OCI-LY3 (cell line): ENCODE measurements around the gene TK2.

Experiments
- H2AFZ ChIP-seq: fragments of 200-600, 300-600 bp; shearing (Covaris generic); 2 replicates; pipeline ENCODE4 v1.6.0; 2014; ENCODE audit warnings: antibody characterized with exemption, low read depth, low read length
- H3K27ac ChIP-seq: fragments of 200-600, 300-600 bp; sonication (generic); 2 replicates; pipeline ENCODE4 v1.5.1; 2014; ENCODE audit warnings: mild to moderate bottlenecking, low read length, moderate library complexity, mixed read lengths
- H3K27me3 ChIP-seq: fragments of 200-600, 300-600 bp; sonication (generic); 2 replicates; pipeline ENCODE4 v1.6.1; 2014; ENCODE audit warnings: low read depth, low read length, mixed read lengths
- H3K36me3 ChIP-seq: fragments of 200-600, 300-600 bp; sonication (generic); replicated peaks from 2 replicates; pipeline ENCODE3; 2014; ENCODE audit warnings: low read depth, low read length, mixed read lengths
- H3K4me1 ChIP-seq: fragments of 300-600, 200-600 bp; sonication (generic); 2 replicates; pipeline ENCODE4 v1.6.1; 2014; ENCODE audit warnings: low read length, mixed read lengths
- H3K4me2 ChIP-seq: fragments of 200-600, 300-600 bp; sonication (generic); 2 replicates; pipeline ENCODE4 v1.6.1; 2014; ENCODE audit warnings: low read length, mixed read lengths
- H3K4me3 ChIP-seq: fragments of 300-600, 200-600 bp; sonication (generic); 2 replicates; pipeline ENCODE4 v1.5.1; 2014; ENCODE audit warnings: antibody characterized with exemption, mild to moderate bottlenecking, low read length, moderate library complexity
- H3K79me2 ChIP-seq: fragments of 300-600, 200-600 bp; shearing (Covaris generic); 2 replicates; pipeline ENCODE4 v1.6.1; 2014; ENCODE audit warnings: mild to moderate bottlenecking, low read length, mixed read lengths
- H3K9ac ChIP-seq: fragments of 300-600, 200-600 bp; shearing (Covaris generic); 2 replicates; pipeline ENCODE4 v1.6.0; 2014; ENCODE audit warnings: mild to moderate bottlenecking, low read length, moderate library complexity
- H3K9me3 ChIP-seq: fragments of 200-600, 300-600 bp; shearing (Covaris generic); 2 replicates; pipeline ENCODE4 v1.6.1; 2014; ENCODE audit warnings: low read length, mixed read lengths; ENCODE audit not compliant: insufficient read depth
- H4K20me1 ChIP-seq: fragments of 200-600, 300-600 bp; sonication (generic); 2 replicates; pipeline ENCODE4 v1.6.1; 2016; ENCODE audit warnings: low read length, mixed read lengths; ENCODE audit not compliant: insufficient read depth
- EZH2phosphoT487 ChIP-seq: fragments of 200-600 bp; shearing (Covaris generic); IDR thresholded peaks from 2 replicates; pipeline ENCODE4 v1.6.1; 2018; ENCODE audit warnings: antibody characterized with exemption, mixed run types, low read depth
- TF ChIP-seq, protein P1 (sequence below): fragments of 200-600, 300-600 bp; sonication (generic); IDR thresholded peaks from 2 replicates; pipeline ENCODE4 v1.5.1; 2014; ENCODE audit warnings: antibody characterized with exemption, low read length, low read depth

TK2 gene

DNA sequence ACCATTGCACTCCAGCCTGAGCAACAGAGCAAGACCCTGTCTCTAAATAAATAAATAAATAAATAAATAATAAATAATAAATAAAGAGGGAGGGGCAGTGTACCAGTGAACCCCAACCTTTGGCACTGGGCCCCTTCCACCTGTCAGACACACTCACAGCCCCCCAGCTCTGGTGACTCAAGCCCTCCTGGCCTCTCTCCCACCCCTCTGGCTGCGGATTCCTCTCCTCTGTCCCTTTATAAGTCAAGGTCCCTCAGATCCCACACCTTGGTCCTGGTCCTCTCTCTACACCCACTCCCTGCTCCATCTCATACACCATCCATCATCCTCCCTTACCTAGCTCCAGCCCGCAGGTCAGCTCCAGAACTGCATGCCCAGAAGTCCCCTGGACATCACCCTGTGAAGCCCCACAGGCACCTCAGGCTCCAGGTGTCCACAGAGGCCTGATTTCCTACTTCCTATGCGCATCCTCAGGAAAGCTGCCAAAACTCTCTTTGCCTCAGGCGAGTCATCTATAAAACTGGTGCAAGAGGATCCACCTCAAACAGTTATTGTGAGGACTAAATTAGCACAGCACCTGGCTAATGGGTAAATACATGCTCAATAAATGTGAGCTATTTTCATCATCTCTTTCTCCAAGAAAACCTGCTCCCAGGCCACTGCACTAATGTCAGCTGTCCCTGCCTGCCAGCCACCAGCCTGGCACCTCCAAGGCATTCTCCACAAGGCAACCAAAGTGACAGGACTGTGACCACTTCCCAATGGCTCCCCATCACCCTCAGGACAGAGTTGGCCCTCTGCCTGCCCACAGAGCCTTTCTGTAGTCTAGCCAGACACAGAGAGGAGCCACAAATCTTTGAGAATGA, 76.0 kb downstream of the TK2 start:
- Histone ChIP-seq H3K4me1 (peaks cover 46% of the 10 kb centered on the region), H3K36me3 (no peaks in the 10 kb centered on the region), H3K9ac (no peak overlapping the region), H3K27ac (no peak overlapping the region), H3K27me3 (no peaks in the 10 kb centered on the region), H3K4me3 (no peak overlapping the region), H3K9me3 (no peaks in the 10 kb centered on the region), H2AFZ (no peak overlapping the region), H4K20me1 (no peaks in the 10 kb centered on the region), H3K4me2 (peak overlapping the region; percentile 29), H3K79me2 (no peaks in the 10 kb centered on the region)
- TF ChIP-seq, protein P1, sequence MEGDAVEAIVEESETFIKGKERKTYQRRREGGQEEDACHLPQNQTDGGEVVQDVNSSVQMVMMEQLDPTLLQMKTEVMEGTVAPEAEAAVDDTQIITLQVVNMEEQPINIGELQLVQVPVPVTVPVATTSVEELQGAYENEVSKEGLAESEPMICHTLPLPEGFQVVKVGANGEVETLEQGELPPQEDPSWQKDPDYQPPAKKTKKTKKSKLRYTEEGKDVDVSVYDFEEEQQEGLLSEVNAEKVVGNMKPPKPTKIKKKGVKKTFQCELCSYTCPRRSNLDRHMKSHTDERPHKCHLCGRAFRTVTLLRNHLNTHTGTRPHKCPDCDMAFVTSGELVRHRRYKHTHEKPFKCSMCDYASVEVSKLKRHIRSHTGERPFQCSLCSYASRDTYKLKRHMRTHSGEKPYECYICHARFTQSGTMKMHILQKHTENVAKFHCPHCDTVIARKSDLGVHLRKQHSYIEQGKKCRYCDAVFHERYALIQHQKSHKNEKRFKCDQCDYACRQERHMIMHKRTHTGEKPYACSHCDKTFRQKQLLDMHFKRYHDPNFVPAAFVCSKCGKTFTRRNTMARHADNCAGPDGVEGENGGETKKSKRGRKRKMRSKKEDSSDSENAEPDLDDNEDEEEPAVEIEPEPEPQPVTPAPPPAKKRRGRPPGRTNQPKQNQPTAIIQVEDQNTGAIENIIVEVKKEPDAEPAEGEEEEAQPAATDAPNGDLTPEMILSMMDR = no peak
- TF ChIP-seq EZH2phosphoT487 = no peak

DNA sequence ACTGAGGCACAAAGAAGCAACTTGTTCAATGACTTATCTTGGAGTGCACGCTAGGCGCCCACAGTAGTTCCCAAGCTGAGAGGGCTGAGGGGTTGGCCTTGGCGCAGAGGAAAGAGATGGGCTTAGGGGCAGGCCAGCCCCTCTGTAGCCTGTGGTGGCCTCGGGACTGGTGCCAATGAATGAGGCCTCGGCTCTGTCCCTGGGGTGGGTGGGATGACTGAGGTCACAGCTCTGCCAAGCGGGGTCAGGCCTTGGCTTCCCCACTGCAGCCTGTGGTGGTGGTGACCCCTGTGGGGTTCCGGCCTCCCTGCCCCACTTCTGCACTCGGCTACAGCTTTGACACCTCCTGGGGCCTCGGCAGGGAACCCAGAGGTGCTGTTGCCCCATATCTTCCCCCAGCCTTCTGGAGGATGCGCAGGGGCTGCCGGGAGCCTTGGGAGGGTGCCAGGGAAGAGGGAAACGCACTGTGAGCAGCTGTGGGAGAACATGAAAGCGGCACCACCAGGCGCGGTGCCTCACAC, 76.8 kb downstream of the TK2 start:
- Histone ChIP-seq H3K27ac (no peak overlapping the region), H2AFZ (no peak overlapping the region), H3K9me3 (no peaks in the 10 kb centered on the region), H3K9ac (no peak overlapping the region), H3K79me2 (no peaks in the 10 kb centered on the region), H3K36me3 (no peaks in the 10 kb centered on the region), H3K4me1 (peaks cover 40% of the 10 kb centered on the region), H3K27me3 (no peaks in the 10 kb centered on the region), H3K4me3 (no peak overlapping the region), H3K4me2 (no peak overlapping the region), H4K20me1 (no peaks in the 10 kb centered on the region)
- no peak for TF ChIP-seq EZH2phosphoT487
- TF ChIP-seq, protein P1 = no peak

DNA sequence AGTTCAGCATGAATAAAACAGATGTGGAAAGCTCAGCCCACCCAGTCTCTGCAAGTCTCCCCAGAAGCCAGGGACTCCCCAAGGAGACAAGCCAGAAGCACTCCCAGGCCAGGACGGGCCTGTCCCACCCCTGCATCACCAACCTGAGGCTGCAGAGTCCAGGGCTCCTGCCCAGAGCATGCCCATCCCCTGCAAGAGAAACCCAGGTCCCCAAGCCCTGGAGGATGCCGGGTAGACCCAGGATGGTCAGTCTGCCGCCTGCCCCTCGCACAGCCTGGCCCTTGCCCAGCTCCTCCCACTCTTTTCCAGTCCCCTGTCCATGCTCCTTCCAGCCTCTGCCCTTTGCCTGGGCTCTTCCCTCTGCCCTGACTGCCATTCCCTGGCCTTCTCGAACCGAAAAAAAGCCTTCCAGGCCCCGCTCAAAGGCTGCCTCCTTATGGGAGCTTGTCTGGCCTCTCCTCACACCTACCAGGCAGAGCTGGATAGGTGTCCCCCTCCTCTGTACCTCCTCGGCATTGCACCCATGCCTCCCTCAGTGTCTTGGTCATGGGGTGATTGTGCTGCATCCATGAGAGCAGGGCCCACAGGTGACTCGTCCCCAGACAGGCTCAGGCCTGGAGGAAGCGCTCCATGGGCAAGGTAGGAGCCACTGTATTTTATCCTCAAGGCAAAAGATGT, 78.1 kb downstream of the TK2 start:
- Histone ChIP-seq H3K4me1 (peaks cover 28% of the 10 kb centered on the region), H3K4me3 (no peak overlapping the region), H3K9ac (no peak overlapping the region), H2AFZ (no peak overlapping the region), H3K4me2 (no peak overlapping the region), H3K79me2 (no peaks in the 10 kb centered on the region), H3K27ac (no peak overlapping the region), H3K36me3 (no peaks in the 10 kb centered on the region), H3K27me3 (no peaks in the 10 kb centered on the region), H4K20me1 (no peaks in the 10 kb centered on the region), H3K9me3 (no peaks in the 10 kb centered on the region)
- TF ChIP-seq EZH2phosphoT487 = no peak
- TF ChIP-seq, protein P1 = no peak

DNA sequence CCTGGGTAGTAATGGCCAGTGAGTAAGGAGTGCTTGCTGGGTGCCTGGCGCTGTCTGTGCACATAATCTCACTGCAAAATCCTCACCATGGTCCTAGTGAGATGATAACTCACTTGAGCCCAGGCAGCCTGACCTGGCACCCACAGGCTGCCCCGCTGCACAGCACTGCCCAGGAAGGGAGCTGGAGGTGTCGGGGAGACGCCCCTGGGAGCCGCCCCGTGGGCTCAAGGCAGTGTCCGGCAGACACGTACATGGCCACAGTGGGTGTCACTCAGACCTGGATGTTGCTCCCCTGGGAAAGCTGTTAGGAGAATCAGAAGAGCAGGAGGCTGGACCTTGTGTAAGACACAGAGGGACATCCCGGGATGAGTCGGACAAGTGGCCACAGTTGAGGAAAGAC, 78.7 kb downstream of the TK2 start:
- Histone ChIP-seq H4K20me1 (no peaks in the 10 kb centered on the region), H3K79me2 (no peaks in the 10 kb centered on the region)
- no peak for TF ChIP-seq EZH2phosphoT487

More for the DNA sequence above, 78.7 kb downstream of the TK2 start:
- H3K4me2 ChIP-seq = no peak overlapping the region
- H3K4me1 ChIP-seq = peaks cover 22% of the 10 kb centered on the region
- H3K9me3 ChIP-seq = no peaks in the 10 kb centered on the region
- no peak overlapping the region for H3K4me3 ChIP-seq
- H3K36me3 ChIP-seq = no peaks in the 10 kb centered on the region
- H3K9ac ChIP-seq = no peak overlapping the region
- H3K27me3 ChIP-seq = no peaks in the 10 kb centered on the region
- H2AFZ ChIP-seq = no peak overlapping the region
- H3K27ac ChIP-seq = no peak overlapping the region
